GM12878 (cell line): ENCODE results near the gene C2orf92.

Experiments used
- HDGF ChIP-seq: fragments of 450-650 bp; IDR thresholded peaks from 2 replicates; pipeline ENCODE4 v1.6.1; 2016; ENCODE audit warnings: antibody characterized with exemption
- NR2C2 ChIP-seq: IDR thresholded peaks from 2 replicates; pipeline ENCODE4 v1.6.1; 2011; ENCODE audit warnings: borderline replicate concordance, low read depth; ENCODE audit not compliant: control insufficient read depth, insufficient read length
- POLR2A ChIP-seq: IDR thresholded peaks from 2 replicates; pipeline ENCODE4 v1.6.1; 2011; ENCODE audit warnings: low read depth, mild to moderate bottlenecking, low read length
- RAD21 ChIP-seq: IDR thresholded peaks from 2 replicates; pipeline ENCODE4 v1.6.1; 2011; ENCODE audit warnings: mild to moderate bottlenecking, low read depth, low read length, moderate library complexity; ENCODE audit not compliant: insufficient read depth
- SP1 ChIP-seq: IDR thresholded peaks from one replicate; pipeline ENCODE4 v1.6.1; 2011; ENCODE audit warnings: low read depth, low read length
- SUZ12 ChIP-seq: fragments of 200-600 bp; sonication (generic); IDR thresholded peaks from one replicate; pipeline ENCODE4 v1.6.1; 2018; ENCODE audit warnings: antibody characterized with exemption, mild to moderate bottlenecking; ENCODE audit not compliant: unreplicated experiment

GRCh38 chr2:97670471-97670870 lies 958 bp downstream of the C2orf92 start:
- TF ChIP-seq POLR2A = no peak
- TF ChIP-seq NR2C2 = no peak
- TF ChIP-seq HDGF = no peak
- TF ChIP-seq SUZ12 = no peak
- TF ChIP-seq SP1 = no peak
- TF ChIP-seq RAD21 = no peak
